Stimulated activated CD8-positive, alpha-beta memory T cell treated with anti-CD3 and anti-CD28 coated beads, Interleukin-4, amount 100 ng/mL, for 4 hours (primary cell): Measurements from ENCODE around the gene WNK2.
"Not testable (repeated sequence)": the region's sequence is repeated elsewhere in the genome, so short reads cannot be mapped to it uniquely, and the experiment has no call there.

Experiments
- DNase-seq, 2 donors: peaks; one replicate each; pipeline ENCODE4 v3.0.0-alpha.2; 2020; ENCODE audit warnings: low read depth in 2 of 2, low spot score in 1 of 2

The WNK2 gene

GRCh38 chr9:93235300-93235960 lies 51.5 kb downstream of the WNK2 start:
- no peak for DNase-seq

- DNase-seq, result no peak
Observed at GRCh38 chr9:93236541-93237206, 52.7 kb downstream of the WNK2 start.

GRCh38 chr9:93237540-93237939 lies 53.6 kb downstream of the WNK2 start:
- DNase-seq, result no peak

GRCh38 chr9:93238953-93239925 lies 55.3 kb downstream of the WNK2 start:
- DNase-seq, result no peak

- DNase-seq, result no peak
Observed at GRCh38 chr9:93240891-93241334, 57.0 kb downstream of the WNK2 start.

GRCh38 chr9:93243112-93243511 lies 59.2 kb downstream of the WNK2 start:
- no peak for DNase-seq

GRCh38 chr9:93244101-93244500 lies 60.2 kb downstream of the WNK2 start:
- DNase-seq, result no peak

GRCh38 chr9:93244510-93245436 lies 60.8 kb downstream of the WNK2 start:
- DNase-seq, result no peak

GRCh38 chr9:93245437-93245970 lies 61.6 kb downstream of the WNK2 start:
- no peak for DNase-seq

- no peak for DNase-seq
Observed at GRCh38 chr9:93246111-93246510, 62.2 kb downstream of the WNK2 start.

GRCh38 chr9:93246526-93246925 lies 62.6 kb downstream of the WNK2 start:
- no peak for DNase-seq

GRCh38 chr9:93247099-93247865 lies 63.3 kb downstream of the WNK2 start:
- no peak for DNase-seq

GRCh38 chr9:93247892-93248291 lies 64.0 kb downstream of the WNK2 start:
- no peak for DNase-seq

GRCh38 chr9:93248386-93249040 lies 64.6 kb downstream of the WNK2 start:
- no peak for DNase-seq

GRCh38 chr9:93250185-93250584 lies 66.2 kb downstream of the WNK2 start:
- no peak for DNase-seq

GRCh38 chr9:93251309-93251708 lies 67.4 kb downstream of the WNK2 start:
- not testable (repeated sequence) for DNase-seq

- no peak for DNase-seq
Observed at GRCh38 chr9:93252116-93252780, 68.3 kb downstream of the WNK2 start.

GRCh38 chr9:93252781-93253530 lies 69.0 kb downstream of the WNK2 start:
- DNase-seq, result no peak
